IMR-90 (cell line): Measurements from ENCODE around the gene ATXN1. TPM values are rescaled to one million over a fixed set of nuclear protein-coding genes. Genes with fewer than 3 reads are reported as not detected.

Experiments
- ATAC-seq: fragments of 200-7000 bp; cut with Tn5 transposase; 2 replicates; pipeline ENCODE4 v1.9.1; 2020; ENCODE audit warnings: low read depth, mild to moderate bottlenecking, moderate library complexity
- BruUV-seq: library from RNA; stranded (reverse); fragments of 400-500 nt; replicated peaks from 2 replicates; lab custom pipeline; 2021; lab: Mats Ljungman, UMichigan
- CTCF ChIA-PET: fragments of 300-600 bp; formaldehyde crosslinking; extraction: SDS; loops from one replicate; lab custom pipeline; 2021; ENCODE audit warnings: antibody characterized with exemption; lab: Yijun Ruan, JAX
- POLR2A ChIA-PET: fragments of 300-600 bp; sonication (Branson Sonifier 250); formaldehyde crosslinking; loops from one replicate; lab custom pipeline; 2022; ENCODE audit warnings: antibody characterized with exemption; ENCODE audit not compliant: unreplicated experiment; lab: Charles Lee
- DNase-seq: peaks from one replicate; pipeline ENCODE4 v3.0.0; 2013
- H2AFZ ChIP-seq: replicated peaks from 2 replicates; pipeline ENCODE3; 2013; ENCODE audit warnings: low read length, mild to moderate bottlenecking; ENCODE audit not compliant: poor library complexity
- H2AK5ac ChIP-seq: 2 replicates; pipeline ENCODE4 v1.6.1; 2013; ENCODE audit warnings: low read depth, low read length, inconsistent platforms
- H2AK9ac ChIP-seq: replicated peaks from 2 replicates; pipeline ENCODE3; 2013; ENCODE audit warnings: mild to moderate bottlenecking, low read depth, low read length, moderate library complexity; ENCODE audit not compliant: poor library complexity
- H2BK120ac ChIP-seq: 2 replicates; pipeline ENCODE4 v1.6.1; 2013; ENCODE audit warnings: low read depth, low read length, inconsistent platforms
- H2BK15ac ChIP-seq: 3 replicates; pipeline ENCODE4 v1.6.1; 2013; ENCODE audit warnings: low read depth, low read length, inconsistent platforms
- H2BK20ac ChIP-seq: 2 replicates; pipeline ENCODE4 v1.6.1; 2013; ENCODE audit warnings: low read depth, mild to moderate bottlenecking, inconsistent platforms, low read length, moderate library complexity
- H2BK5ac ChIP-seq: 2 replicates; pipeline ENCODE4 v1.6.1; 2013; ENCODE audit warnings: mild to moderate bottlenecking, low read depth, low read length, inconsistent platforms; ENCODE audit not compliant: poor library complexity, severe bottlenecking
- H3K14ac ChIP-seq: replicated peaks from 2 replicates; pipeline ENCODE4 v1.6.1; 2013; ENCODE audit warnings: low read depth, low read length, inconsistent platforms
- H3K18ac ChIP-seq: 2 replicates; pipeline ENCODE4 v1.6.1; 2013; ENCODE audit warnings: low read depth, low read length, control low read depth
- H3K23ac ChIP-seq: 2 replicates; pipeline ENCODE4 v1.6.1; 2013; ENCODE audit warnings: low read depth, low read length, inconsistent platforms
- H3K27ac ChIP-seq: 2 replicates; pipeline ENCODE4 v1.5.1; 2013; ENCODE audit warnings: mild to moderate bottlenecking, control low read depth, low read length; ENCODE audit not compliant: insufficient read depth
- H3K27me3 ChIP-seq: 2 replicates; pipeline ENCODE4 v1.6.1; 2013; ENCODE audit warnings: low read length; ENCODE audit not compliant: control insufficient read depth, insufficient read depth
- H3K36me3 ChIP-seq: 2 replicates; pipeline ENCODE4 v1.6.1; 2013; ENCODE audit warnings: low read length, mixed read lengths; ENCODE audit not compliant: control insufficient read depth, insufficient read depth
- H3K4ac ChIP-seq: 2 replicates; pipeline ENCODE4 v1.6.1; 2013; ENCODE audit warnings: low read depth, low read length, inconsistent platforms
- H3K4me1 ChIP-seq: 2 replicates; pipeline ENCODE4 v1.6.1; 2013; ENCODE audit warnings: low read length, mixed read lengths; ENCODE audit not compliant: control insufficient read depth, insufficient read depth
- H3K4me2 ChIP-seq: 2 replicates; pipeline ENCODE4 v1.6.1; 2013; ENCODE audit warnings: low read depth, mild to moderate bottlenecking, control low read depth, low read length, moderate library complexity
- H3K4me3 ChIP-seq: 2 replicates; pipeline ENCODE4 v1.5.1; 2013; ENCODE audit warnings: low read depth, mild to moderate bottlenecking, control low read depth, low read length, moderate library complexity; ENCODE audit not compliant: insufficient read depth
- H3K56ac ChIP-seq: 2 replicates; pipeline ENCODE4 v1.6.1; 2013; ENCODE audit warnings: low read length, inconsistent platforms; ENCODE audit not compliant: insufficient read depth; ENCODE audit errors: extremely low read depth
- H3K79me1 ChIP-seq, 2 experiments: 2 replicates each; pipeline ENCODE4 v1.6.1; 2013; ENCODE audit warnings: low read length in 2 of 2, inconsistent platforms in 1 of 2, low read depth in 1 of 2
- H3K9ac ChIP-seq: 2 replicates; pipeline ENCODE4 v1.6.1; 2013; ENCODE audit warnings: low read depth, low read length, control low read depth
- H3K9me1 ChIP-seq: 2 replicates; pipeline ENCODE4 v1.6.1; 2013; ENCODE audit warnings: low read length, inconsistent platforms; ENCODE audit not compliant: insufficient read depth
- H3K9me3 ChIP-seq: 2 replicates; pipeline ENCODE4 v1.6.1; 2013; ENCODE audit warnings: low read length; ENCODE audit not compliant: control insufficient read depth, insufficient read depth
- H4K20me1 ChIP-seq: 2 replicates; pipeline ENCODE4 v1.6.1; 2013; ENCODE audit warnings: low read length, inconsistent platforms; ENCODE audit not compliant: insufficient read depth
- H4K5ac ChIP-seq: 2 replicates; pipeline ENCODE4 v1.6.1; 2013; ENCODE audit warnings: mild to moderate bottlenecking, low read depth, low read length, control low read depth
- H4K8ac ChIP-seq, 2 experiments: 2 replicates each; pipeline ENCODE4 v1.6.1; 2013; ENCODE audit warnings: low read depth in 2 of 2, low read length in 2 of 2, control low read depth in 1 of 2, inconsistent platforms in 1 of 2
- H4K91ac ChIP-seq: 2 replicates; pipeline ENCODE4 v1.6.1; 2013; ENCODE audit warnings: low read depth, low read length, inconsistent platforms; ENCODE audit not compliant: insufficient read depth
- BHLHE40 ChIP-seq: fragments of 150-350 bp; IDR thresholded peaks from 2 replicates; pipeline ENCODE4 v1.6.1; 2016; ENCODE audit warnings: mild to moderate bottlenecking, low read depth, low read length
- ELK1 ChIP-seq: fragments of 150-350 bp; IDR thresholded peaks from 2 replicates; pipeline ENCODE4 v1.6.1; 2016; ENCODE audit warnings: low read depth, mild to moderate bottlenecking, low read length, moderate library complexity, borderline replicate concordance
- MAFK ChIP-seq: IDR thresholded peaks from 2 replicates; pipeline ENCODE4 v1.6.1; 2012; ENCODE audit warnings: low read depth, low read length, improper control_type of control experiment
- MAZ ChIP-seq: IDR thresholded peaks from 2 replicates; pipeline ENCODE4 v1.6.1; 2012; ENCODE audit warnings: low read depth, mild to moderate bottlenecking, low read length, improper control_type of control experiment, moderate library complexity, borderline replicate concordance
- WGBS, 2 experiments: methylation state at CpG; one replicate each; pipeline versions ENCODE4 v1.1.5 to v1.1.7; 2013; ENCODE audit warnings: missing lambda C conversion rate in 2 of 2; ENCODE audit not compliant: insufficient read length in 1 of 2; ENCODE audit errors: extremely low coverage in 2 of 2; 5-methylcytosine and 5-hydroxymethylcytosine counted together
- dilution Hi-C: fragments of 300-500 bp; cut with HindIII; formaldehyde crosslinking; loops from one replicate; pipeline ENCODE4 v1.14.3; 2018; ENCODE audit warnings: low sequenced_read_pairs; ENCODE audit not compliant: unreplicated experiment
- in situ Hi-C: fragments of 300-500 bp; cut with MboI; formaldehyde crosslinking; loops from 3 replicates; pipeline ENCODE4 v1.14.3; 2019; ENCODE audit warnings: low sequenced_read_pairs, inconsistent platforms, mixed read lengths
- intact Hi-C: fragments of 100-400 bp; cut with micrococcal nuclease; formaldehyde crosslinking; loops from 2 replicates; pipeline ENCODE4 v1.10.0; 2022
- polyA plus RNA-seq, 3 experiments: library from polyadenylated mRNA; depleted of rRNA; stranded (reverse); fragments of >200 nt; gene quantifications; 2 replicates each; pipeline ENCODE4 v1.2.3, GENCODE V29; 2012; ENCODE audit warnings: low replicate concordance in 1 of 3
- total RNA-seq: library from RNA; depleted of rRNA; stranded (reverse); fragments of >200 nt; gene quantifications from 2 replicates; pipeline ENCODE4 v1.2.3, GENCODE V29; 2012

ATXN1 gene
- total and polyA plus RNA-seq, 2 of the 4 experiments (the other 2 are of a cell fraction) = 7.3 to 11.1 TPM

- Histone ChIP-seq H3K79me1 (peaks cover 5 to 19% of the 10 kb centered on the region in 2 experiments), H3K27ac (no peak overlapping the region), H3K36me3 (peaks cover 10% of the 10 kb centered on the region), H3K4ac (no peak overlapping the region), H2AK5ac (no peak overlapping the region), H3K23ac (no peak overlapping the region), H3K14ac (no peak overlapping the region), H2BK15ac (no peak overlapping the region), H3K18ac (no peak overlapping the region), H3K4me2 (no peak overlapping the region), H2AFZ (no peak overlapping the region), H2BK120ac (no peak overlapping the region), H4K91ac (no peak overlapping the region), H2BK5ac (no peak overlapping the region), H3K9me1 (peaks cover 8% of the 10 kb centered on the region; the same call in 1 of the 2 replicates), H3K9me3 (no peaks in the 10 kb centered on the region), H3K4me1 (no peaks in the 10 kb centered on the region; the same call in none of the 2 replicates), H4K5ac (no peak overlapping the region), H3K56ac (no peak overlapping the region), H4K8ac (no peak overlapping the region), H3K27me3 (no peaks in the 10 kb centered on the region), H3K4me3 (no peak overlapping the region), H3K9ac (no peak overlapping the region), H4K20me1 (no peaks in the 10 kb centered on the region), H2BK20ac (no peak overlapping the region; the same call in 1 of the 2 replicates), H2AK9ac (no peak overlapping the region)
- in situ Hi-C loops (no loop called here), intact Hi-C loops (no loop called here), dilution Hi-C loops (no loop called here)
- TF ChIP-seq ELK1 = no peak
- peak; percentile 31; the same call in 1 of the 2 replicates for TF ChIP-seq MAFK
- TF ChIP-seq MAZ = no peak
- no peak for TF ChIP-seq BHLHE40
- CTCF ChIA-PET = interaction anchor here (0.8 kb wide), 1 partner anchor 9 kb away, joined by 4 read pairs; no protein-coding TSS in a partner anchor
- peak; percentile 28 for DNase-seq
- POLR2A ChIA-PET = no interaction called here
- BruUV-seq = no TSS peak
- no CpG with 5 or more reads among the region's 10 CpGs for WGBS, 2 experiments
- ATAC-seq = peak; percentile 44
These were observed 135.7 kb downstream of the ATXN1 start for GRCh38 chr6:16625291-16626265.
